GM12878 (cell line): ENCODE data around the gene HMOX2. TPM values are rescaled to one million over a fixed set of nuclear protein-coding genes. Genes with fewer than 3 reads are reported as not detected.

Experiments
- ATAC-seq: fragments of 200-7000 bp; cut with Tn5 transposase; 3 replicates; pipeline ENCODE4 v1.9.1; 2020; ENCODE audit warnings: mild to moderate bottlenecking, moderate library complexity
- BruUV-seq: library from RNA; stranded (reverse); fragments of 400-500 nt; replicated peaks from 2 replicates; lab custom pipeline; 2021; lab: Mats Ljungman, UMichigan
- CTCF ChIA-PET: fragments of 300-600 bp; sonication (Branson Sonifier 250); formaldehyde crosslinking; extraction: SDS; loops from one replicate; lab custom pipeline; 2021; ENCODE audit warnings: inconsistent platforms; lab: Yijun Ruan, JAX
- POLR2A ChIA-PET: fragments of 350-600 bp; formaldehyde crosslinking; extraction: SDS; loops from one replicate; lab custom pipeline; 2021; ENCODE audit warnings: inconsistent platforms; lab: Charles Lee
- RAD21 ChIA-PET: fragments of 300-600 bp; sonication (Branson Sonifier 250); formaldehyde crosslinking; loops from one replicate; lab custom pipeline; 2023; ENCODE audit warnings: antibody characterized with exemption; ENCODE audit not compliant: unreplicated experiment; lab: Charles Lee
- SMC1A ChIA-PET: fragments of 300-600 bp; sonication (Branson Sonifier 250); formaldehyde crosslinking; loops from one replicate; lab custom pipeline; 2023; ENCODE audit not compliant: unreplicated experiment, uncharacterized antibody; lab: Charles Lee
- DNase-seq: peaks from one replicate; pipeline ENCODE4 v3.0.0-alpha.2; 2011; ENCODE audit warnings: low read depth, low spot score
- FAIRE-seq: peaks from 3 replicates; lab custom pipeline; 2011; peaks lifted over from hg19 to GRCh38; lab: Jason Lieb, UNC
- H2AFZ ChIP-seq: 2 replicates; pipeline ENCODE4 v1.6.0; 2011; ENCODE audit warnings: low read depth, low read length, control low read depth; ENCODE audit not compliant: control insufficient read depth
- H3K27ac ChIP-seq: 2 replicates; pipeline ENCODE4 v1.5.1; 2011; ENCODE audit warnings: control low read depth; ENCODE audit not compliant: control insufficient read depth, insufficient read depth
- H3K27me3 ChIP-seq, 2 experiments: replicated peaks in 1 of 2; 2 replicates each; pipeline versions ENCODE4 v1.6.0 to v1.6.1; 2011; ENCODE audit warnings: low read length in 1 of 2; ENCODE audit not compliant: control insufficient read depth in 2 of 2, insufficient read depth in 2 of 2
- H3K36me3 ChIP-seq, 2 experiments: 2 replicates each; pipeline ENCODE4 v1.5.1; 2011; ENCODE audit warnings: low read length in 1 of 2; ENCODE audit not compliant: control insufficient read depth in 2 of 2, insufficient read depth in 2 of 2
- H3K4me1 ChIP-seq: 2 replicates; pipeline ENCODE4 v1.6.1; 2011; ENCODE audit warnings: mild to moderate bottlenecking, low read length, moderate library complexity, mixed read lengths; ENCODE audit not compliant: control insufficient read depth, insufficient read depth
- H3K4me2 ChIP-seq: 2 replicates; pipeline ENCODE4 v1.6.0; 2011; ENCODE audit warnings: control low read depth; ENCODE audit not compliant: control insufficient read depth, insufficient read depth
- H3K4me3 ChIP-seq: fragments of 200-600 bp; sonication (generic); 2 replicates; pipeline ENCODE4 v1.5.1; 2016
- H3K79me2 ChIP-seq: 2 replicates; pipeline ENCODE4 v1.6.0; 2011; ENCODE audit warnings: low read length; ENCODE audit not compliant: control insufficient read depth, insufficient read depth
- H3K9ac ChIP-seq: 2 replicates; pipeline ENCODE4 v1.8.0; 2011; ENCODE audit warnings: low read length, control low read depth, mixed read lengths; ENCODE audit not compliant: control insufficient read depth, insufficient read depth
- H3K9me3 ChIP-seq: replicated peaks from 3 replicates; pipeline ENCODE4 v1.5.1; 2011; ENCODE audit warnings: mild to moderate bottlenecking, low read length; ENCODE audit not compliant: control insufficient read depth, insufficient read depth
- H4K20me1 ChIP-seq: 2 replicates; pipeline ENCODE4 v1.6.0; 2011; ENCODE audit not compliant: control insufficient read depth, insufficient read depth
- BCL11A ChIP-seq: IDR thresholded peaks from 2 replicates; pipeline ENCODE4 v1.6.1; 2011; ENCODE audit warnings: low read depth, low read length
- BMI1 ChIP-seq: fragments of 450-650 bp; IDR thresholded peaks from 2 replicates; pipeline ENCODE4 v1.6.1; 2016; ENCODE audit warnings: mild to moderate bottlenecking, moderate library complexity, borderline replicate concordance
- EED ChIP-seq: sonication (generic); IDR thresholded peaks from 2 replicates; pipeline ENCODE4 v1.6.1; 2016; ENCODE audit warnings: antibody characterized with exemption, low read depth
- GATAD2B ChIP-seq: fragments of 450-650 bp; conservative IDR thresholded peaks from 2 replicates; pipeline ENCODE4 v1.6.1; 2017; ENCODE audit warnings: low read depth, mild to moderate bottlenecking, moderate library complexity
- NBN ChIP-seq: fragments of 450-650 bp; IDR thresholded peaks from 2 replicates; pipeline ENCODE4 v1.6.1; 2016
- NR2C2 ChIP-seq: IDR thresholded peaks from 2 replicates; pipeline ENCODE4 v1.6.1; 2011; ENCODE audit warnings: borderline replicate concordance, low read depth; ENCODE audit not compliant: control insufficient read depth, insufficient read length
- SREBF1 ChIP-seq: IDR thresholded peaks from 2 replicates; pipeline ENCODE4 v1.6.1; 2012; ENCODE audit warnings: mild to moderate bottlenecking, low read length
- TAF1 ChIP-seq: IDR thresholded peaks from 2 replicates; pipeline ENCODE4 v1.6.1; 2011; ENCODE audit warnings: mild to moderate bottlenecking, low read depth, low read length, borderline replicate concordance
- TBL1XR1 ChIP-seq: IDR thresholded peaks from 2 replicates; pipeline ENCODE4 v1.6.1; 2012; ENCODE audit warnings: low read depth, low read length, improper control_type of control experiment
- YBX1 ChIP-seq: fragments of 450-650 bp; IDR thresholded peaks from 2 replicates; pipeline ENCODE4 v1.6.1; 2016; ENCODE audit warnings: antibody characterized with exemption
- ZNF622 ChIP-seq: fragments of 450-650 bp; IDR thresholded peaks from 2 replicates; pipeline ENCODE4 v1.6.1; 2017; ENCODE audit warnings: mild to moderate bottlenecking, inconsistent platforms
- WGBS: methylation state at CpG from one replicate; pipeline ENCODE4 v1.1.6; 2016; ENCODE audit warnings: low lambda C conversion rate; ENCODE audit not compliant: insufficient replicate concordance, insufficient coverage; ENCODE audit errors: missing lambda C conversion rate; 5-methylcytosine and 5-hydroxymethylcytosine counted together
- in situ Hi-C: fragments of 300-500 bp; cut with MboI; formaldehyde crosslinking; loops from 9 replicates; pipeline ENCODE4 v1.14.3; 2018; ENCODE audit warnings: mixed read lengths
- intact Hi-C: fragments of 100-400 bp; cut with micrococcal nuclease; formaldehyde crosslinking; loops from one replicate; pipeline ENCODE4 v1.14.2; 2022; ENCODE audit not compliant: unreplicated experiment
- polyA plus RNA-seq, 11 experiments: library from polyadenylated mRNA; depleted of rRNA in 4 of 11; unstranded in 6 of 11; stranded (reverse) in 5 of 11; fragments of >200 nt; fragmentation: Nextera tagmentation in 4 of 11; fragmentation: Illumina TruSeq in 1 of 11; extraction: Ambion mirVana in 4 of 11; extraction: Trizol in 1 of 11; gene quantifications; 1 replicate in 1 of 11; 2 replicates in 10 of 11; pipeline versions ENCODE4 v1.2.1 to v1.2.3, GENCODE V29; 2011 to 2016; ENCODE audit warnings: inconsistent platforms in 2 of 11, missing spikeins in 2 of 11, low read depth in 1 of 11
- total RNA-seq, 4 experiments: library from RNA; depleted of rRNA in 3 of 4; stranded (reverse); fragments of >200 nt in 3 of 4; fragmentation: Illumina TruSeq in 1 of 4; extraction: Trizol in 1 of 4; gene quantifications; 2 replicates each; pipeline versions ENCODE4 v1.2.1 to v1.2.3, GENCODE V29; 2013 to 2021

The HMOX2 gene
- total and polyA plus RNA-seq, 10 of the 15 experiments (the other 5 are each of a cell fraction or from before 2014, with no cell fraction given) = 26.4 to 111 (median 57.8) TPM

- CTCF ChIA-PET = interaction anchor here (1.3 kb wide), 1 partner anchor 31 kb away, joined by 4 read pairs; no protein-coding TSS in a partner anchor
- Histone ChIP-seq H3K9me3 (no peaks in the 10 kb centered on the region), H3K4me2 (no peak overlapping the region), H3K27me3 (no peaks in the 10 kb centered on the region), H3K27ac (no peak overlapping the region), H3K36me3 (peaks cover 0 to 24% of the 10 kb centered on the region in 2 experiments; a peak in 2 of 4 replicates), H4K20me1 (no peaks in the 10 kb centered on the region), H2AFZ (no peak overlapping the region), H3K9ac (no peak overlapping the region), H3K79me2 (peaks cover 1% of the 10 kb centered on the region), H3K4me3 (no peak overlapping the region), H3K4me1 (no peaks in the 10 kb centered on the region)
- RAD21 ChIA-PET = no interaction called here
- FAIRE-seq = no peak
- no TSS peak for BruUV-seq
- in situ Hi-C loops = no loop called here
- no peak for TF ChIP-seq SREBF1
- no peak for TF ChIP-seq GATAD2B
- no peak for TF ChIP-seq NR2C2
- no peak for TF ChIP-seq EED
- no peak for TF ChIP-seq ZNF622
- TF ChIP-seq NBN = no peak
- TF ChIP-seq BMI1 = no peak
- no peak for TF ChIP-seq TAF1
- TF ChIP-seq YBX1 = no peak
- TF ChIP-seq TBL1XR1 = no peak
- no peak for TF ChIP-seq BCL11A
- intact Hi-C loops = no loop called here
- SMC1A ChIA-PET = no interaction called here
- no peak for DNase-seq
- POLR2A ChIA-PET = no interaction called here
- WGBS = 90% methylated on average over 12 of the region's 12 CpGs
- ATAC-seq = no peak
Measured at GRCh38 chr16:4433914-4434787, 42.0 kb upstream of the HMOX2 start.
